ENCODE results near the gene ZNF518B.
A peak's percentile ranks its signal among the peaks of the same experiment; 100 is the strongest.

The ZNF518B gene

DNA sequence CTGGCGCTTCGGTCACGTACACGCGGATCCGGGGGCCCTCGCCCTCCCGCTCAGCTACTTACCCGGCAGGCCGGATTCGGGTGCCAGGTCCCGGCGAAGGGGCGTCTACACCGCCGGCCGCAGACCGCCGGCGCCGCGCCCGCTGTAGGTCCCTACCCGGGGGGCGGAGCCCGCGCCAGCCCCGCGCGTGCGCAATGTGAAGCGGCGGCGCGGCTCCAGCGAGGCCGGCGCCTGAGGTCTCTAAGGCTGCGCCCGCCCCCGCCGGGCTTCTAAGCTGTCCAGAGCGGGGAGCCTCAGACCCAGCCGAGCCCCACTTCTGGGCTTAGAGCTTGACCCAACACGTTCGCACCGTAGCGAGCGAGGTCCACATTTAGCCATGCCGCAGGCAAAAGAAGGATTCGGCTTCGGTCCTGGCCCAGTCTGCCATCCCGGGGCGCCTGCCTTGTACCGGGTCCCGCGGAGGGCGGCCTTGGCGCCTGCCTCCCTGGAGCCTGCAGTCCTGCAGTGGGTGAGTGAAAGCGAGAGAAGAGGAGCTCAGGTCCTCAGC is at the start of gene ZNF518B:
ZNF518B (minus strand) TSS at position 172 of the 547 bp plus-strand sequence. CDS start 11,098 bp downstream, outside the sequence.
- peak within 1 kb of the TSS; percentile 65 for H3K4me3 ChIP-seq (ENCODE audit: low read length)
- TF ChIP-seq, protein P1, sequence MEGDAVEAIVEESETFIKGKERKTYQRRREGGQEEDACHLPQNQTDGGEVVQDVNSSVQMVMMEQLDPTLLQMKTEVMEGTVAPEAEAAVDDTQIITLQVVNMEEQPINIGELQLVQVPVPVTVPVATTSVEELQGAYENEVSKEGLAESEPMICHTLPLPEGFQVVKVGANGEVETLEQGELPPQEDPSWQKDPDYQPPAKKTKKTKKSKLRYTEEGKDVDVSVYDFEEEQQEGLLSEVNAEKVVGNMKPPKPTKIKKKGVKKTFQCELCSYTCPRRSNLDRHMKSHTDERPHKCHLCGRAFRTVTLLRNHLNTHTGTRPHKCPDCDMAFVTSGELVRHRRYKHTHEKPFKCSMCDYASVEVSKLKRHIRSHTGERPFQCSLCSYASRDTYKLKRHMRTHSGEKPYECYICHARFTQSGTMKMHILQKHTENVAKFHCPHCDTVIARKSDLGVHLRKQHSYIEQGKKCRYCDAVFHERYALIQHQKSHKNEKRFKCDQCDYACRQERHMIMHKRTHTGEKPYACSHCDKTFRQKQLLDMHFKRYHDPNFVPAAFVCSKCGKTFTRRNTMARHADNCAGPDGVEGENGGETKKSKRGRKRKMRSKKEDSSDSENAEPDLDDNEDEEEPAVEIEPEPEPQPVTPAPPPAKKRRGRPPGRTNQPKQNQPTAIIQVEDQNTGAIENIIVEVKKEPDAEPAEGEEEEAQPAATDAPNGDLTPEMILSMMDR (conservative IDR thresholded peaks at IDR 0.05; ENCODE audit: low read length) = no peak
- DNase-seq (ENCODE audit: low read depth) = peak; percentile 62

DNA sequence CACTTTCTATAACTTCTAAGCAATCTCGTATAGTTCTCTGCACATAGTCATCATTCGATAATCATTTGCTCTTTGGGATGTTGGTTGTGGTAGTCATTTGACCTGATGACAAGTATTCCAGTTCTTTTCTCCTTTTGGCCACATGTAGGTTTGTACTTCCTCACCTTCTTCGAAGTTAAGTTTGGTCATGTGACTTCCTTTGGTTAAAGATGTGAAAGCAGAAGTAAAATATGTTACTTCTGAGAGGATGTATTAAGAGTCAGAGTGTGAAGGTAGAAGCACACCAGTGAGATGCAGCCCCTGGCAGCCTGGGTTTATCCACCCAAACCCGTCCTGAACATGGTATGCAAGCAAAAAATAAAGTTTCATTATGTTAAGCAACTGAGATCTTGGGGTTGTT is 48.9 kb upstream of the ZNF518B start:
- TF ChIP-seq, protein P1 (conservative IDR thresholded peaks at IDR 0.05; ENCODE audit: low read length) = no peak
- no peak overlapping the region for H3K4me3 ChIP-seq (ENCODE audit: low read length)
- no peak for DNase-seq (ENCODE audit: low read depth)

GRCh38 chr4:10504570-10505179 is 47.4 kb upstream of the ZNF518B start:
- H3K4me3 ChIP-seq (ENCODE audit: low read length) = no peak overlapping the region
- TF ChIP-seq, protein P1 (conservative IDR thresholded peaks at IDR 0.05; ENCODE audit: low read length) = no peak
- no peak for DNase-seq (ENCODE audit: low read depth)

GRCh38 chr4:10502717-10503116 is 45.5 kb upstream of the ZNF518B start:
- H3K4me3 ChIP-seq (ENCODE audit: low read length) = no peak overlapping the region
- TF ChIP-seq, protein P1 (conservative IDR thresholded peaks at IDR 0.05; ENCODE audit: low read length) = no peak
- DNase-seq (ENCODE audit: low read depth) = no peak

DNA sequence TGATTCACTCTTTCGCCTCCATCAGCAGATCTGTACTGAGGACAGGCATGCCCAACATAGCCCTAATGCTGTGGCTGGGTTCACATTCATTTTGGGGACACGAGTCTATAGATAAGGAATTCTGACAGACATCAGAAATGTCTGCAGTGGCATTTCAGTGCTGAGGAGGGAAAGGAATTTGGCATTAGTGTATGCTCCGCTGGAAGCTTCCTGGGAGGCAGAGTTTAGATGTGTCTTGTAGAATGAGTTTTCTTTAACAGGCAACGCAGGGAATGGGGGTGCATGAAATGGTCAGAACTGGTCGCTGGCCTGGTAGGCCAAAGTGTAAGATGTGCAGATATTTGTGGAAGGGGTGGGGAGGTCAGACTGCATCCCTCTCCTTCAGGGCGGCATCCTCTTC is 43.5 kb upstream of the ZNF518B start:
- TF ChIP-seq, protein P1 (conservative IDR thresholded peaks at IDR 0.05; ENCODE audit: low read length) = no peak
- no peak for DNase-seq (ENCODE audit: low read depth)
- no peak overlapping the region for H3K4me3 ChIP-seq (ENCODE audit: low read length)

DNA sequence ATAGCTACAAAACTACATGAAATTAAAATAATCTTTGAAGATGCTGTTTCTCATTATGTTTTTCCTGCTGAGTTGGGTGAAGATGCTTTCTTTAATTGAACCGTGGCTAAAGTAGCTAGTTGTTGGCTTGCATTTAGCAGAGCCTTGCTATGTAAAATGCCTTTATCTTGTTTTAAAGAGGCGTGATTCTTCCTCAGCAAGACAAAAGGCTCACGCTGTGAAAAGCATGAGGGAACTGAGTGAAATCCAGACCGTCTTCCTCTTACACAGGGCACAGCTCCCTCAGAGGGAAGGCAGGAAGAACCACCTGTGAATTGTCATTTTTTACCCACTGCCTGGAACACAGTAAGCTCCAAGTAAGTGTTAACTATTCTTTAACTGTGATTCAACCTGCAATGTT is 39.0 kb upstream of the ZNF518B start:
- H3K4me3 ChIP-seq (ENCODE audit: low read length) = no peak overlapping the region
- DNase-seq (ENCODE audit: low read depth) = no peak
- TF ChIP-seq, protein P1 (conservative IDR thresholded peaks at IDR 0.05; ENCODE audit: low read length) = no peak

DNA sequence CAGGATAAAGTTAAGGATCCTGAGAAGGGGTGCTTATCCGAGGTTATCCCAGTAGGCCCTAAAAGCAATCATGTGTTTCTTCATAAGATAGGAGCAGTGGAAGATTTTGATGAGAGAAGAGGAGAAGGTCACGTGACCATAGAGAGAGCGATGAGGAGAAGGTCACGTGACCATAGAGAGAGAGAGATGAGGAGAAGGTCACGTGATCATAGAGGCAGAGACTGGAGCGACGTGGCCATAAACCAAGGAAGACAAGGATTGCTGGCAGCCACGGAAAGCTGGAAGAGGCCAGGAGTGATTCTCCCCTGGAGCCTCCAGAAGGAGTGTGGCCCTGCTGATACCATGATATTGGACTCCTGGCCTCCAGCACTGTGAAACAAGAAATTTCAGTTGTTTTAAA is 38.4 kb upstream of the ZNF518B start:
- TF ChIP-seq, protein P1 (conservative IDR thresholded peaks at IDR 0.05; ENCODE audit: low read length) = no peak
- no peak overlapping the region for H3K4me3 ChIP-seq (ENCODE audit: low read length)
- DNase-seq (ENCODE audit: low read depth) = no peak

Measured in AG10803 (cell line).